Sigmoid colon (tissue), 7 donors: ENCODE measurements around the gene GLRX. TPM values are rescaled to one million over a fixed set of nuclear protein-coding genes. Genes with fewer than 3 reads are reported as not detected.

Experiments used
- DNase-seq: peaks from one replicate; pipeline ENCODE4 v3.0.0-alpha.2; 2019
- H3K27ac ChIP-seq, 4 donors: fragments of 200-600 bp; sonication (generic); one replicate each; pipeline ENCODE4 v1.5.1; 2016 to 2019; ENCODE audit warnings: mild to moderate bottlenecking in 1 of 4
- H3K27me3 ChIP-seq, 3 donors: fragments of 200-600 bp; sonication (generic); one replicate each; pipeline ENCODE4 v1.5.1; 2019; ENCODE audit warnings: mild to moderate bottlenecking in 1 of 3
- H3K36me3 ChIP-seq, 4 donors: fragments of 200-600 bp; sonication (generic); one replicate each; pipeline ENCODE4 v1.5.1; 2016 to 2019
- H3K4me1 ChIP-seq, 4 donors: fragments of 200-600 bp; sonication (generic); one replicate each; pipeline ENCODE4 v1.5.1; 2017 to 2019
- H3K4me3 ChIP-seq, 4 donors: fragments of 200-600 bp; sonication (generic); one replicate each; pipeline ENCODE4 v1.5.1; 2017 to 2019; ENCODE audit warnings: mild to moderate bottlenecking in 2 of 4, moderate library complexity in 1 of 4
- H3K9me3 ChIP-seq, 4 donors: fragments of 200-600 bp in 3 of 4; sonication (generic) in 3 of 4; one replicate each; pipeline versions ENCODE4 v1.5.1 to v1.6.1; 2013 to 2019
- CTCF ChIP-seq, 4 experiments: fragments of 450-650 bp in 3 of 4; fragments of 200-600 bp in 1 of 4; IDR thresholded peaks; one replicate each; pipeline ENCODE4 v1.5.1; 2016 to 2019; ENCODE audit warnings: antibody characterized with exemption in 4 of 4, mild to moderate bottlenecking in 3 of 4, moderate library complexity in 2 of 4
- EP300 ChIP-seq, 4 donors: sonication (generic); formaldehyde crosslinking; IDR thresholded peaks; one replicate each; pipeline ENCODE4 v1.6.1; 2017; ENCODE audit warnings: antibody characterized with exemption in 4 of 4
- POLR2A ChIP-seq, 2 donors: fragments of 450-650 bp; IDR thresholded peaks; one replicate each; pipeline ENCODE4 v1.6.1; 2016; ENCODE audit warnings: antibody characterized with exemption in 2 of 2, mild to moderate bottlenecking in 2 of 2, moderate library complexity in 2 of 2
- POLR2AphosphoS5 ChIP-seq, 4 donors: sonication (generic); formaldehyde crosslinking; IDR thresholded peaks; one replicate each; pipeline ENCODE4 v1.6.1; 2017; ENCODE audit warnings: antibody characterized with exemption in 4 of 4
- WGBS, 2 donors: extraction: QIAGEN DNeasy Blood & Tissue Kit; methylation state at CpG; one replicate each; pipeline ENCODE4 v1.1.7; 2013; 5-methylcytosine and 5-hydroxymethylcytosine counted together
- intact Hi-C: fragments of 100-400 bp; cut with DNase I; formaldehyde crosslinking; loops from one replicate; pipeline ENCODE4 v1.15.1; 2023
- polyA plus RNA-seq, 3 donors: library from polyadenylated mRNA; stranded (reverse); fragments of 200-250 nt; gene quantifications; one replicate each; pipeline ENCODE4 v1.2.3, GENCODE V29; 2013
- total RNA-seq, 4 donors: library from RNA; depleted of rRNA; stranded (reverse); fragments of >200 nt; gene quantifications; one replicate each; pipeline ENCODE4 v1.1.0, GENCODE V29; 2016
- donor health status: healthy with polysubstance abuse.
- donor health status: Bipolar disorder and iron deficiency.
- donor health status: healthy.

GLRX gene
- total and polyA plus RNA-seq, 7 donors, result 30.2 to 409 (median 43.2) TPM

GRCh38 chr5:95866435-95867040 is 44.0 kb upstream of the GLRX start:
- intact Hi-C loops, result no loop called here
- no peak for DNase-seq
- no peak for TF ChIP-seq EP300 (IDR thresholded peaks at IDR 0.05)
- H3K4me3 ChIP-seq, result no peak overlapping the region
- H3K27me3 ChIP-seq, result no peaks in the 10 kb centered on the region
- peaks cover 0 to 10% (median 0%) of the 10 kb centered on the region in 4 donors for H3K4me1 ChIP-seq
- peak overlapping the region in 1 of 4 donors; percentile 1 for H3K27ac ChIP-seq
- H3K36me3 ChIP-seq, result no peaks in the 10 kb centered on the region
- no peaks in the 10 kb centered on the region for H3K9me3 ChIP-seq
- WGBS, 2 donors, result 55 to 89% methylated on average over 1 of the region's 1 CpG

DNA sequence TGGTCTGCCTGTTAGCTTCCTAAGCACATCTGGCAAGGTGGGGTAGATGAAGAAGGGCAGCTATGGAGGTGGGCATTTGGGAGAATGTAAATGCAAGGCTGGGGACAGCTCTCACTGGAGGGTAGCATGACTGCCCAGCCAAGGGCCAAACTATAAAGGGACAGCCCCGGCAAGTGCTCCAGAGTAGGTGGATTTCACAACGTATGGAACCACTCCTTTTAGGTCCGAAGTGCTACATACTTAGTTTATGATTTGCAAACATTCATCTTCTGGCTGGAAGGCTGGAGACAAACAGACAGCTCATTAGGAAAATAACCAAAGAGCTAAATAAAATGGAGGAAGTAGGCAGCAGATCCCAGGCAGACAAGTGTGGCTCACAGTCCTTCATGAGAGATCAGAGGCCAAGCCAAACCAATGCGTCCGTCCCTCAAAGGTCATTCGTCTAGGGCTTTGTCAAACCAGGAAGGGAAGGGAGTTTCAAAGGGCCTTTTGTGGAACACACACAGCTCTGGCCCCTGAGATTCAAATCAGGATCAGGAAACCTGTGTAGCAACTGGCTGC is 42.5 kb upstream of the GLRX start:
- DNase-seq, result no peak
- Histone ChIP-seq H3K27ac (no peak overlapping the region), H3K36me3 (no peaks in the 10 kb centered on the region), H3K9me3 (no peaks in the 10 kb centered on the region), H3K27me3 (no peaks in the 10 kb centered on the region), H3K4me3 (no peak overlapping the region), H3K4me1 (peaks cover 0 to 15% (median 0%) of the 10 kb centered on the region in 4 donors)
- intact Hi-C loops, result no loop called here
- no peak for TF ChIP-seq POLR2AphosphoS5 (IDR thresholded peaks at IDR 0.05)
- TF ChIP-seq POLR2A (IDR thresholded peaks at IDR 0.05), result no peak
- TF ChIP-seq EP300 (IDR thresholded peaks at IDR 0.05), result no peak
- TF ChIP-seq CTCF (IDR thresholded peaks at IDR 0.05), result no peak
- WGBS, 2 donors, result 16 to 72% methylated on average over 6 of the region's 6 CpGs

DNA sequence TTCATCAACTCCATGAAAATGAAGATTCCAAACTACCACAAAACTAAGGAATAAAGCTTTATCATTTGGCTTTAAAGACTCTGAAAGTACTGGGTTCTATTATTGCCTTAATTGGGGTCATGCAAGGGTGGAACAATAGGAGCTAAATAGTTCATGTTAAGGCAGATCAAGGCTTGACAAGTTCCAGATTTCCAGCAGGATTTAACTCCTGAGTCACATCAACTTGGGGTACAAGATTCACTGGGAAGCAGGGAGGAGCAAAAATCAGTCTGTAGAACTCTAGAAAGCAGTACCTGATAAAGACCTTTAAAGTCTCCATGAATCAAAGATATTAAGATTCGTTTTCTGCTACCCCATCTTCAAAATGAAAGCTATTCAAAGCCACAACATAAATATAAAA is 41.9 kb upstream of the GLRX start:
- no peak for DNase-seq
- WGBS, 2 donors, result 46 to 78% methylated on average over 1 of the region's 1 CpG
- no peaks in the 10 kb centered on the region for H3K27me3 ChIP-seq
- H3K4me1 ChIP-seq, result peaks cover 0 to 15% (median under 1%) of the 10 kb centered on the region in 4 donors
- TF ChIP-seq CTCF (IDR thresholded peaks at IDR 0.05) (no peak), POLR2AphosphoS5 (IDR thresholded peaks at IDR 0.05) (no peak), EP300 (IDR thresholded peaks at IDR 0.05) (no peak), POLR2A (IDR thresholded peaks at IDR 0.05) (no peak)
- no peak overlapping the region for H3K4me3 ChIP-seq
- intact Hi-C loops, result no loop called here
- H3K27ac ChIP-seq, result no peak overlapping the region
- no peaks in the 10 kb centered on the region for H3K36me3 ChIP-seq
- no peaks in the 10 kb centered on the region for H3K9me3 ChIP-seq

DNA sequence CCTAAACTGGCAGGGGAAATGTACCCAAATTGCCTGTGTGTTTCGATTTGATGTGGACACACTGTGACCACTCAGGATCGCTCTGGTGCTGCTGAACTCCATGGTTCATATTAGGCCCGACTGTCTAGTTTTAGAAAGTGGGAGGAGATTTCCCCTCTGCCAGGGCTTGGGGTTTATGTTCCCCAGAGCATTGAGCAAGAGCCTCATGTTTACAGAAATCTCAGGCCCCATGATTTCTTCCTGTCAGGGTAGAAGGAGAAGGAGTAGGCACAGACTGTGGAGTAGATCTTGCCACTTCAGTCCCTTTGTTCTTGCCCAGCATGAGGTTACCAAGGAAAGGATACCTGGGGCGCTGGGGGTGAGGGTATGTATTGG is 40.8 kb upstream of the GLRX start:
- H3K4me3 ChIP-seq, result no peak overlapping the region
- H3K36me3 ChIP-seq, result no peaks in the 10 kb centered on the region
- 73 to 88% methylated on average over 4 of the region's 4 CpGs for WGBS, 2 donors
- H3K27ac ChIP-seq, result peak overlapping the region; percentile 34 to 58 (median 45)
- no peaks in the 10 kb centered on the region for H3K27me3 ChIP-seq
- no peaks in the 10 kb centered on the region for H3K9me3 ChIP-seq
- peaks cover 0 to 21% (median 11%) of the 10 kb centered on the region in 4 donors for H3K4me1 ChIP-seq
- peak; percentile 74 for DNase-seq
- TF ChIP-seq POLR2AphosphoS5 (IDR thresholded peaks at IDR 0.05), result peak in 3 of 4 donors; percentile 21 to 74 (median 49)
- TF ChIP-seq EP300 (IDR thresholded peaks at IDR 0.05), result no peak
- no peak for TF ChIP-seq CTCF (IDR thresholded peaks at IDR 0.05)
- intact Hi-C loops, result no loop called here

GRCh38 chr5:95862671-95863382 is 40.3 kb upstream of the GLRX start:
- Histone ChIP-seq H3K27me3 (no peaks in the 10 kb centered on the region), H3K27ac (peak overlapping the region; percentile 34 to 58 (median 45)), H3K4me1 (peaks cover 0 to 27% (median 16%) of the 10 kb centered on the region in 4 donors), H3K36me3 (no peaks in the 10 kb centered on the region), H3K9me3 (no peaks in the 10 kb centered on the region), H3K4me3 (no peak overlapping the region)
- WGBS, 2 donors, result 77 to 83% methylated on average over 8 of the region's 8 CpGs
- no peak for DNase-seq
- no peak for TF ChIP-seq CTCF (IDR thresholded peaks at IDR 0.05)
- TF ChIP-seq EP300 (IDR thresholded peaks at IDR 0.05), result no peak
- TF ChIP-seq POLR2A (IDR thresholded peaks at IDR 0.05), result no peak
- no peak for TF ChIP-seq POLR2AphosphoS5 (IDR thresholded peaks at IDR 0.05)
- intact Hi-C loops, result no loop called here
